OCI-LY1 (cell line): ENCODE measurements around the gene PRR5L.

ENCODE experiments used
- CTCF ChIP-seq: fragments of 200-600 bp; sonication (generic), shearing (Covaris generic); IDR thresholded peaks from 2 replicates; pipeline ENCODE4 v1.5.1; 2017; ENCODE audit warnings: mild to moderate bottlenecking, antibody characterized with exemption, low read length, moderate library complexity, mixed read lengths
- EZH2 ChIP-seq: fragments of 200-600 bp; sonication (generic), shearing (Covaris generic); IDR thresholded peaks from 2 replicates; pipeline ENCODE4 v1.8.0; 2017; ENCODE audit warnings: borderline replicate concordance, mixed run types, mild to moderate bottlenecking, antibody characterized with exemption, low read length, moderate library complexity, mixed read lengths

- TF ChIP-seq CTCF (no peak), EZH2 (no peak)
Observed at GRCh38 chr11:36454941-36455631, 159.0 kb downstream of the PRR5L start.
